B cell (primary cell): ENCODE measurements around the gene UBD.

Source experiments
- CTCF ChIP-seq: fragments of 200-600 bp; IDR thresholded peaks from one replicate; pipeline ENCODE4 v1.8.0; 2022; ENCODE audit warnings: antibody characterized with exemption, mild to moderate bottlenecking
- EZH2 ChIP-seq: IDR thresholded peaks from 2 replicates; pipeline ENCODE4 v1.6.1; 2012; ENCODE audit warnings: borderline replicate concordance, low read depth, mild to moderate bottlenecking, moderate library complexity, low read length; ENCODE audit not compliant: insufficient read depth, poor library complexity, severe bottlenecking

GRCh38 chr6:29527126-29527525 is 32.4 kb downstream of the UBD start:
- TF ChIP-seq CTCF: no peak
- no peak for TF ChIP-seq EZH2
